PC-9 (cell line): ENCODE measurements around the gene GPX3.

Experiments used
- CTCF ChIP-seq: fragments of 200-600 bp; sonication (generic); conservative IDR thresholded peaks from 2 replicates; pipeline ENCODE4 v1.6.1; 2017; ENCODE audit warnings: mixed run types, antibody characterized with exemption, mild to moderate bottlenecking, moderate library complexity
- EZH2 ChIP-seq: fragments of 200-600 bp; sonication (generic); IDR thresholded peaks from 2 replicates; pipeline ENCODE4 v1.8.0; 2017; ENCODE audit warnings: antibody characterized with exemption, low read depth

- TF ChIP-seq CTCF: peak; percentile 39; the same call in 1 of the 2 replicates
- TF ChIP-seq EZH2: no peak
Measured at GRCh38 chr5:150989695-150990094, 30.7 kb upstream of the GPX3 start.
